ENCODE data around the gene ESPNL.

The ESPNL gene

GRCh38 chr2:238154570-238154969 lies 54.4 kb downstream of the ESPNL start:
- H3K4me1 ChIP-seq (ENCODE audit: control insufficient read depth, low read length), result peaks cover 5% of the 10 kb centered on the region
- H4K20me1 ChIP-seq (ENCODE audit: control insufficient read depth, insufficient read depth, low read depth, low read length), result no peaks in the 10 kb centered on the region
- H3K9me3 ChIP-seq (ENCODE audit: control insufficient read depth, insufficient read depth, low read length), result no peaks in the 10 kb centered on the region; the same call in 1 of the 2 replicates
- H3K27ac ChIP-seq (ENCODE audit: low read depth, low read length), result no peak overlapping the region
- H3K4me2 ChIP-seq (ENCODE audit: low read length), result no peak overlapping the region
- H3F3A ChIP-seq (ENCODE audit: control insufficient read depth, insufficient read depth), result no peaks in the 10 kb centered on the region
- TF ChIP-seq CTCF (IDR thresholded peaks at IDR 0.05; ENCODE audit: low read depth, low read length, poor library complexity, severe bottlenecking) (no peak), EZH2phosphoT487 (IDR thresholded peaks at IDR 0.05; ENCODE audit: borderline replicate concordance, low read length) (no peak)
- no peaks in the 10 kb centered on the region for H3K9me2 ChIP-seq (replicated peaks; ENCODE audit: control insufficient read depth, low read length)
- no peak overlapping the region for H3K4me3 ChIP-seq (ENCODE audit: low read length)
- no peaks in the 10 kb centered on the region for H3K79me2 ChIP-seq (ENCODE audit: control insufficient read depth, low read length)
- H3K27me3 ChIP-seq (ENCODE audit: control insufficient read depth, low read length), result peaks cover 2% of the 10 kb centered on the region
- no peaks in the 10 kb centered on the region for H3K36me3 ChIP-seq (ENCODE audit: control insufficient read depth, low read length)

GRCh38 chr2:238155051-238155760 lies 55.1 kb downstream of the ESPNL start:
- no peaks in the 10 kb centered on the region for H3F3A ChIP-seq (ENCODE audit: control insufficient read depth, insufficient read depth)
- no peaks in the 10 kb centered on the region for H3K9me2 ChIP-seq (replicated peaks; ENCODE audit: control insufficient read depth, low read length)
- no peaks in the 10 kb centered on the region for H4K20me1 ChIP-seq (ENCODE audit: control insufficient read depth, insufficient read depth, low read depth, low read length)
- peaks cover 11% of the 10 kb centered on the region for H3K4me1 ChIP-seq (ENCODE audit: control insufficient read depth, low read length)
- no peak overlapping the region for H3K4me3 ChIP-seq (ENCODE audit: low read length)
- H3K9me3 ChIP-seq (ENCODE audit: control insufficient read depth, insufficient read depth, low read length), result no peaks in the 10 kb centered on the region; the same call in 1 of the 2 replicates
- TF ChIP-seq CTCF (IDR thresholded peaks at IDR 0.05; ENCODE audit: low read depth, low read length, poor library complexity, severe bottlenecking) (no peak), EZH2phosphoT487 (IDR thresholded peaks at IDR 0.05; ENCODE audit: borderline replicate concordance, low read length) (no peak)
- no peaks in the 10 kb centered on the region for H3K79me2 ChIP-seq (ENCODE audit: control insufficient read depth, low read length)
- peaks cover 6% of the 10 kb centered on the region for H3K27me3 ChIP-seq (ENCODE audit: control insufficient read depth, low read length)
- no peak overlapping the region for H3K27ac ChIP-seq (ENCODE audit: low read depth, low read length)
- H3K4me2 ChIP-seq (ENCODE audit: low read length), result no peak overlapping the region
- no peaks in the 10 kb centered on the region for H3K36me3 ChIP-seq (ENCODE audit: control insufficient read depth, low read length)

- Histone ChIP-seq H3K27me3 (ENCODE audit: control insufficient read depth, low read length) (peaks cover 6% of the 10 kb centered on the region), H3K4me3 (ENCODE audit: low read length) (no peak overlapping the region), H3K4me2 (ENCODE audit: low read length) (no peak overlapping the region), H3K9me2 (replicated peaks; ENCODE audit: control insufficient read depth, low read length) (no peaks in the 10 kb centered on the region), H3K9me3 (ENCODE audit: control insufficient read depth, insufficient read depth, low read length) (no peaks in the 10 kb centered on the region; the same call in 1 of the 2 replicates), H3K4me1 (ENCODE audit: control insufficient read depth, low read length) (peaks cover 19% of the 10 kb centered on the region), H4K20me1 (ENCODE audit: control insufficient read depth, insufficient read depth, low read depth, low read length) (no peaks in the 10 kb centered on the region), H3K36me3 (ENCODE audit: control insufficient read depth, low read length) (no peaks in the 10 kb centered on the region), H3K79me2 (ENCODE audit: control insufficient read depth, low read length) (no peaks in the 10 kb centered on the region), H3F3A (ENCODE audit: control insufficient read depth, insufficient read depth) (no peaks in the 10 kb centered on the region), H3K27ac (ENCODE audit: low read depth, low read length) (no peak overlapping the region)
- no peak for TF ChIP-seq EZH2phosphoT487 (IDR thresholded peaks at IDR 0.05; ENCODE audit: borderline replicate concordance, low read length)
- TF ChIP-seq CTCF (IDR thresholded peaks at IDR 0.05; ENCODE audit: low read depth, low read length, poor library complexity, severe bottlenecking), result no peak
Observed at GRCh38 chr2:238155761-238156694, 55.9 kb downstream of the ESPNL start.

Data from DOHH2 (cell line).